Measurements from ENCODE around the gene FPR3. TPM values are rescaled to one million over a fixed set of nuclear protein-coding genes. Genes with fewer than 3 reads are reported as not detected.

Gene FPR3
- total and polyA plus RNA-seq, 9 of the 15 experiments (the other 6 are each of a cell fraction or from before 2014, with no cell fraction given): 0.08 to 0.51 (median 0.22) TPM; not detected in 1

DNA sequence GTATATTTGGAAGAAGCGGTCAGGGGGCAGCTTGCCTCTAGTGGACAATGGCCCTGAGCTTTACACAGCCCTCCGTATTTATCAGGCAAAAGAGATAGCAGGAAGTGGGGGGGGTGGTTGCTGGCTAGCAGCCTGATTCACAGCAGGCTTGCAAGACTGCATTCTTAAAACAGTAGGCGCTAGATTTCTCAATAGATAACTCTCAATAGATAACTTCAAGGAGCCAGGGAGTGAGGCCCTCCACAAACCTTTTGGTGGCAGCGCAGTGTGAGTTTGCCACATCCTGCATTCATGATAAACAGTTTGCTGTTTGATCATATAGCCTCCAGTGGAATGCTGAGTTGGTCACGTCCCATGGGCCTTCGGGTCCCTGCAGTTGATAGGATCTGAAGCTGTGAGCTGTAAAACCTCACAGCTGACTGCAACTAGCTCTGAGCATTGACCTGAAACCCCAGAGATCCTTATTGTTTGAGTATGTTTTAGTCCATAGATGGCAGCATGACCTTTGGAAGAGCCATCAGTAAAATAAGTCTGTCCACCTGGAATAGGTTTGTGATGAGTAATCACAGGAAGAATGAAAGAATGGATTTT is 12.2 kb downstream of the FPR3 start (continued):
- TF ChIP-seq MBD1 (CRISPR knock-in tag; IDR thresholded peaks at IDR 0.05) (no peak), MAFG (tag; conservative IDR thresholded peaks at IDR 0.05) (no peak), MYC (IDR thresholded peaks at IDR 0.05; ENCODE audit: low read depth, low read length) (peak; percentile 19; the same call in 1 of the 2 replicates), MYC (CRISPR knock-in tag; IDR thresholded peaks at IDR 0.05; ENCODE audit: borderline replicate concordance, low read depth) (no peak), CCAR2 (IDR thresholded peaks at IDR 0.05; ENCODE audit: low read depth, low read length) (no peak), ZBTB17 (CRISPR knock-in tag; IDR thresholded peaks at IDR 0.05) (no peak), ZNF592 (IDR thresholded peaks at IDR 0.05) (peak; percentile 90), ARNT (IDR thresholded peaks at IDR 0.05) (peak; percentile 49 to 74; a peak in 2 of 4 replicates), ESRRB (CRISPR knock-in tag; IDR thresholded peaks at IDR 0.05; ENCODE audit: borderline replicate concordance) (no peak), E2F1 (CRISPR knock-in tag; IDR thresholded peaks at IDR 0.05) (no peak), RBBP5 (IDR thresholded peaks at IDR 0.05; ENCODE audit: borderline replicate concordance, insufficient read depth, low read length, poor library complexity, severe bottlenecking) (no peak), POLR2H (tag; IDR thresholded peaks at IDR 0.05; ENCODE audit: low read depth) (peak; percentile 50; the same call in 1 of the 2 replicates), SRSF7 (optimal IDR thresholded peaks at IDR 0.05; ENCODE audit: low read depth, low read length) (no peak)
- TF ChIP-seq, protein P1, sequence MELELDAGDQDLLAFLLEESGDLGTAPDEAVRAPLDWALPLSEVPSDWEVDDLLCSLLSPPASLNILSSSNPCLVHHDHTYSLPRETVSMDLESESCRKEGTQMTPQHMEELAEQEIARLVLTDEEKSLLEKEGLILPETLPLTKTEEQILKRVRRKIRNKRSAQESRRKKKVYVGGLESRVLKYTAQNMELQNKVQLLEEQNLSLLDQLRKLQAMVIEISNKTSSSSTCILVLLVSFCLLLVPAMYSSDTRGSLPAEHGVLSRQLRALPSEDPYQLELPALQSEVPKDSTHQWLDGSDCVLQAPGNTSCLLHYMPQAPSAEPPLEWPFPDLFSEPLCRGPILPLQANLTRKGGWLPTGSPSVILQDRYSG (tag; conservative IDR thresholded peaks at IDR 0.05; ENCODE audit: low read depth): 0 out of 2 replicates have a peak, but pooled peaks have one; percentile 28
- TF ChIP-seq, protein P2, sequence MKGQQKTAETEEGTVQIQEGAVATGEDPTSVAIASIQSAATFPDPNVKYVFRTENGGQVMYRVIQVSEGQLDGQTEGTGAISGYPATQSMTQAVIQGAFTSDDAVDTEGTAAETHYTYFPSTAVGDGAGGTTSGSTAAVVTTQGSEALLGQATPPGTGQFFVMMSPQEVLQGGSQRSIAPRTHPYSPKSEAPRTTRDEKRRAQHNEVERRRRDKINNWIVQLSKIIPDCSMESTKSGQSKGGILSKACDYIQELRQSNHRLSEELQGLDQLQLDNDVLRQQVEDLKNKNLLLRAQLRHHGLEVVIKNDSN (CRISPR knock-in tag; IDR thresholded peaks at IDR 0.05): no peak
